HG02759 (cell line): ENCODE results near the gene GPT2.
"Not testable (repeated sequence)": the region's sequence is repeated elsewhere in the genome, so short reads cannot be mapped to it uniquely, and the experiment has no call there.

Experiments
- ATAC-seq: cut with Tn5 transposase; IDR thresholded peaks from one replicate; pipeline ENCODE4 v1.9.1; 2021; ENCODE audit warnings: mild to moderate bottlenecking, moderate library complexity; ENCODE audit not compliant: unreplicated experiment

Gene GPT2

GRCh38 chr16:46862555-46863447, 21.4 kb upstream of the GPT2 start:
- ATAC-seq = no peak

GRCh38 chr16:46866286-46866685, 17.9 kb upstream of the GPT2 start:
- no peak for ATAC-seq

- not testable (repeated sequence) for ATAC-seq
Observed at GRCh38 chr16:46867486-46867885, 16.7 kb upstream of the GPT2 start.

DNA sequence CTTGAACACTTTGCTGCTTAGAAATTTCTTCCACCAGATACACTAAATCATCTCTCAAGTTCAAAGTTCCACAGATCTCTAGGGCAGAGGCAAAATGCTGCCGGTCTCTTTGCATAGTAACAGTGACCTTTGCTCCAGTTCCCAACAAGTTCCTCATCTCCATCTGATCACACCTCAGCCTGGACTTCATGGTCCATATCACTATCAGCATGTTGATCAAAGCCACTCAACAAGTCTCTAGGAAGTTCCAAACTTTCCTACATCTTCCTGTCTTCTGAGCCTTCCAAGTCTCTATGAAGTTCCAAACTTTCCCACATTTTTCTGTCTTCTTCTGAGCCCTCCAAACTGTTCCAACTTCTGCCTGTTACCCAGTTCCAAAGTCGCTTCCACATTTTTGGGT, 15.3 kb upstream of the GPT2 start:
- ATAC-seq = not testable (repeated sequence)

DNA sequence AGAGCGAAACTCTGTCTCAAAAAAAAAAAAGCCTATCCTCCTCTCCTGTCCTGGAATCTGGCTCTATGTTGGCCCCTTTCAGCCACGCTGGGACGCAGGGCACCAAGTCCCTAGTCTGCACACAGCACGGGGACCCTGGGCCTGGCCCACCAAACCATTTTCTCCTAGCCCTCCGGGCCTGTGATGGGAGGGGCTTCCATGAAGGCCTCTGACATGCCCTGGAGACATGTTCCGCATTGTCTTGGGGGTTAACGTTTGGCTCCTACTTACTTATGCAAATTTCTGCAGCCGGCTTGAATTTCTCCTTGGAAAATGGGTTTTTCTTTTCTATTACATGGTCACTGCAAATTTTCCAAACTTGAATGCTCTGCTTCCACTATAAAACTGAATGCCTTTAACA, 12.6 kb upstream of the GPT2 start:
- no peak for ATAC-seq

GRCh38 chr16:46873201-46873600, 11.0 kb upstream of the GPT2 start:
- no peak for ATAC-seq

DNA sequence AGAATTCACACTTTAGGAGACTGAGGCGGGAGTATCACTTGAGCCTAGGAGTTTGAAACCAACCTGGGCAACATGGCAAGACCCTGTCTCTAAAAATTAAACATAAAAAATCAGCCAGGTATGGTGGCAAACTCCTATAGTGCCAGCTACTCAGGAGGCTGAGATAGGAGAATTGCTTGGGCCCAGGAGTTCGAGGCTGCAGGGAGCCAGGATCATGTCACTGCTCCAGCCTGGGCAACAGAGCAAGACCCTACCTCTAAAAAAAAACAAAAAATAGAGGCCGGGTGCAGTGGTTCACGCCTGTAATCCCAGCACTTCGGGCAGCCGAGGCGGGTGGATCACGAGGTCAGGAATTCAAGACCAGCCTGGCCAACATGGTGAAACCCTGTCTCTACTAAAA, 8.9 kb upstream of the GPT2 start:
- no peak for ATAC-seq

DNA sequence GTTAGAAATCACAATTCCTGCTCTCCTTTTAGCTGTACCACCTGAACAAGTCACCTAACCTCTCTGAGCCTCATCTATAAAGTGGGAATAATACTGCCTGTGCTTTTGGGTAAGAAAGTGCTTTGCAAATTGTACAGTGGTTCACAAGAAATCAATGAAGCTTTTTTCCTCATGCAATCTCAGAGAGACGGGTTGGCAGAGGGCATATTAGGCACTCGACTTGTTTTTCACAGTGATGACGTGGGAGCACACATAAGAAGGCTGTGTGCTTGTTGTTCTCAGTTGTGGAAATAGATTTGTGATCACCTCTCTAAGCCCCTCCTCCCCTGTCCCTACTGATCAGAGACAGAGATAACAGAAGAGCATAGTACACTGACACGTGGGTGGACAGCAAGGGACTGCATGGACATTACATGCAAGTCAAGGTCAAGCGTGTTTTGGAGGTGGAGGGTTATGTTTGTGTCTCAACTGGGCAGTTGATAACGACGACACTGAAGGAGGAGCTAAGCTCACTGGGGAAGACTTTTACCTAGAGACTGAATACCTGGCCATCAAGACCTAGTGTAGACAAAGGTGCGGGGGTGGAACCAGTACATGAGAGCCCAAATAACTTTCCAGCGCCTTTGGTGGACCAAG, 1.7 kb upstream of the GPT2 start:
- no peak for ATAC-seq

- ATAC-seq = no peak
Observed at GRCh38 chr16:46882940-46883307, 1.2 kb upstream of the GPT2 start.

- no peak for ATAC-seq
Observed at GRCh38 chr16:46883353-46883689, 841 bp upstream of the GPT2 start.

- peak; percentile 6 for ATAC-seq
Observed at GRCh38 chr16:46884513-46885293, 541 bp downstream of the GPT2 start.

DNA sequence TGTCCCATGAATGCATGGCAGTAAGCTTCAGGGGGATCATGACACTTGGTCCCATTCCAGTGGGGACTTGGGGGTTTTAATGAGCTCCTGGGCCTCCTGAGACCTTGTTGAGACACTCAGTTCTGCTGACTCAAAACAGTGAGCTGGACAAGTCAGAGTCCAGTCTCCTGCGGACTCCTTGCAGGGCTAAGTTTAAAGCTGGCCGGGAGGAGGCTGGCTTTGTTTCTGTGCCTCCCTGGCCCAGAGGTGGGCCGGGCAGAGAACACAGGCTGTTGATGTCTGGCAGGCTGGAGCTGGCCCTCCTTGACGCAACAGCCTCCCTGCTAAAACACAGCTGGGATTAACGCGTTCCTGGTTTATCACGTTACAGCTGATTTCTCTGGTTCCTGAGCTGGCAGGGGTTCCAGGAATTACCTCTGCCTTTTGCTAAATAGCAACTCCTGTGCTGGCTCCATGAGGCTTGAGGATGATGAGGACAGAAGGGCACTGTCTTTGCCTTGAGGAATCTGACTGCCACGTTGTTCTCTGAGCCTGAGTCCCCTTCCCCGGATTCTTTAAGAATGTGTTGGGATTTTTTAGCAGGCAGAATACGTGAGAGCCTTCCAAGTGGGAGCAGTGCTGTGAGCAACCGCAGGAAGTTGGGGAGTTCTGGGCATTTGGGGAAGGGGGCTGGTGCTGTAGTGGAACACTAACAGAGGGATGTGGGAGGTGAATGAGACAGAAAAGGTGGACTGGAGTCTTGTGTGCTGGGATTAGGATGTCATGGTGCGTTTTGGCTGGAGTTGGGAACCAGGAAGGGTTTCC, 2.0 kb downstream of the GPT2 start:
- ATAC-seq = no peak

GRCh38 chr16:46886764-46887523, 2.8 kb downstream of the GPT2 start:
- no peak for ATAC-seq

DNA sequence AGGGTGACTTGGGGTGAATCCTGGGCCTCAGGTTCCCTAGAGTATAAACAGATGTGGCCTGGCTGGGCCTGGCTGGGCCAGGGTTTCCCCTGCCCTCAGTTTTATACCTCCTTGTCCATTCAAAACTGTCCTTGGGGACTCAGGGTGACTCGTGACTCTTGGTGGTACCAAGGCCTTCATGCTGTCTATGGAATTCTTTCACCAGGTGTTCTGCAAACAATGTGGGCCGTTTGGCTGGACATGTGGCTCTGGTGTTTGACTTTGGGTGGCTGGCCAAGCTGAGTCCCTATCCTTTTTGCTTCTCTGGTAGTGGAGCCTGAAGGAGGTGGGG, 3.3 kb downstream of the GPT2 start:
- ATAC-seq = no peak

- no peak for ATAC-seq
Observed at GRCh38 chr16:46889245-46889941, 5.2 kb downstream of the GPT2 start.

DNA sequence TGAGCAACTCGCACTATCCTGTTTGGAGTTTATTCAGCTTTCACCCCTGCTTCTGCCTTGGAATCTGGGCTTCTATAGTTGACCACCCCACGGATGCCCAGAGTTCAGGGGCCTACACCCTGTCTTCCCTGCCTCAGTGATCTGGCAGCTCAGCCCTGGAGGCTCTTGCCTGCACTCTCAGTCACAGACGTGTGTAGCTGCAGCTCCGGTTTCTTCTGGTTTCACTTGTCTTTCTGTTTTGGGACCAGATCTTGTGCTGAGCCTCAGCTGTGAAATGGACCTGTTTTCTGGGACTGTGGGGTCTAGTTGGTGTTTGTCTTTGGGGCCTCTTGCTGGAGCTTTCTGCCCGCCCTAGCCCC, 5.8 kb downstream of the GPT2 start:
- ATAC-seq = no peak

DNA sequence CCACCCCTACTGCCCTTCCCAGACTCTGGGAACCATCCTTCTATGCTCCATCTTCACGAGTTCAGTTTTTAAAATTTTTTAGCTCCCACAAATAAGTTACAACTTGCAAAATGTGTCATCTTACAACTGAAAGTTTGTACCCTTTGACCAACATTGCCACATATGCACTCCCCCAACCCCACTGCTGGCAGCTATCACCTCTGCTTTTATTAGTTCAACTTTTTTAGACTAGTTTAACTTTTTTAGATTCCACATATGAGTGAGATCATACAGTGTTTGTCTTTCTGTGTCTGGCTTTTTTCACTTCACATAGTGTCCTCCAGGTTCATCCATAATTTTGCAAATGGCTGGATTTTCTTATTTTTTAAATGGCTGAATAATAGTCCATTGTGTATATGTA, 7.7 kb downstream of the GPT2 start:
- no peak for ATAC-seq

GRCh38 chr16:46894036-46894672, 10.0 kb downstream of the GPT2 start:
- ATAC-seq = no peak
